Activated T-cell treated with anti-CD3 and anti-CD28 coated beads, Interleukin-2, amount 50 U/mL, for 48 hours (primary cell): Measurements from ENCODE around the gene RAB43.
"Not testable (repeated sequence)": the region's sequence is repeated elsewhere in the genome, so short reads cannot be mapped to it uniquely, and the experiment has no call there.

Experiments used
- DNase-seq, 2 experiments: peaks; one replicate each; pipeline ENCODE4 v3.0.0-alpha.2; 2020

RAB43 gene

GRCh38 chr3:129121016-129121791, 400 bp downstream of the RAB43 start:
- no peak for DNase-seq

- peak; percentile 94 for DNase-seq
Observed at GRCh38 chr3:129120254-129121004, 1.2 kb downstream of the RAB43 start.

DNA sequence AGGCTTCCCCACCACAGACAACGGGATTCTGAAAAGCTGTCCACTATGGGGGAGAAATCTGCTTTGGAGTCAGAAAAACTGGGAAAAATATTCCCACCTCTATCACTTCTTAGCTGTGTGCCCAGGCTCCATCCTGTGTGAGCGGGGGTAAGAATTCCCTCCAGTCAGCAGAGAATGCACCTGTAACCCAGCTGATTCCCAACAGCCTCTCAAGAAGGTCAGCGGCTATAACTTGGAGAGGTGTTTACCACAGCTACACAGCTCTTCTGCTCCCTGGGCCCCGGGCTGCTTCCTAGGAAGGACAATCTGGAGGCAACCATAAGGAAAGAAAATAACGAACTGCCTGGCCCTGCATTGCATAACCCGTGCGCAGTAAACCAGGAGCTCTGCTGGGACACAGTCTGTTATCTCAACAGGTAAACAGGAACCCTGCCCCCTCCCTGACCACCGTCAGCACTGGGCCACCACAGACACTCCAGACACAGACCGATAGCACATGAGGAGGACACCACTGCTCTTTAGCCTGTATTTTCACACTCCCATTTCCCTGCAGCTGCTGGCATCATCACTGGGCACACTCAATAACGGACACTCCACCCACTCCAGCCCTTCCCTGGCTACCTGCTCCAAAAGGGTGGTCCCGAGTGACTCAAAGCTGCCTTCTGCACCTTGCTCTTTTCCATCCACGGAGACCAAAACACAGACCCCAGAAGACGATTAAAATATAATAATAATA, 2.1 kb downstream of the RAB43 start:
- DNase-seq: peak; percentile 45 to 55

DNA sequence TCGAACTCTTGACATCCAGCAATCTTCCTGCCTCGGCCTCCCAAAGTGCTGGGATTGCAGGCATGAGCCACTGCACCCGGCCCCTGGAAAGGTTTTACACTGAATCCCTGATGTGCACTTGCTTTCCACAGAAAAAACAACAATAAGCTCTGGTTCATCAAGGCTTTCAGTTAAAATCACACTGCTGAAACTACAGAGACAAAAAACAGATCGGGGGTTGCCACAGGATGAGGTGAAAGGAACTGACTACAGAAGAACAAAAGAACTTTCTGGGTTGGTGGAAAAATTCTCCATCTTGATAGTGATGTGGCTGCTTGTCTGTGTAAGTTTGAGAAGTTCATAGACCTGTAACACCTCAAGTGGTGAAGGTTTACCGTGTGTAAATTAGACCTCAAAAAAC, 2.9 kb downstream of the RAB43 start:
- DNase-seq: peak in 1 of 2 experiments; percentile 48

- DNase-seq: no peak
Observed at GRCh38 chr3:129117134-129117533, 4.5 kb downstream of the RAB43 start.

DNA sequence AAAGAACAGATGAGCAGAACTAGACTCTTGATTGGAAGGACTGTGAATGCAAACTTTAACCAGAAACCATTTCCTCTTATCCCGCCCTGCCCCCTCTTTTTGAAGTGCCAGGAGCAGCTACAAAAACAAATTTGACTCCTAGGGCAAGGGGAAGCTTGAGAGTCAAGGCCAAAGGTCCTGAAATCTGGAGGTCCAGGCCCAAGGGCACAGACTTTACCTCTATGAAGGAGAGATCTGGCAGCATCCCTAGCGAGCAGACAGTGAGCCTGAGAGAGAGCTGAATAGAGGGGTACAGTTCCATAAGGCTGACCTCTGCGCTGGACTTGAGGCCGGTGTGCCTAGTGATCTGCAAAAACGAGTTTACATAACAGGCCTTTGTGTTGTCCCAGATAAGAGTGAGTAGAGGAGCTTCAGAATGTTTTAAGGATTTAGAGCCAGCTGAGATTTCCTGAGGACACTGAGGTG, 5.1 kb downstream of the RAB43 start:
- DNase-seq: no peak

- no peak for DNase-seq
Observed at GRCh38 chr3:129114455-129114854, 7.1 kb downstream of the RAB43 start.

DNA sequence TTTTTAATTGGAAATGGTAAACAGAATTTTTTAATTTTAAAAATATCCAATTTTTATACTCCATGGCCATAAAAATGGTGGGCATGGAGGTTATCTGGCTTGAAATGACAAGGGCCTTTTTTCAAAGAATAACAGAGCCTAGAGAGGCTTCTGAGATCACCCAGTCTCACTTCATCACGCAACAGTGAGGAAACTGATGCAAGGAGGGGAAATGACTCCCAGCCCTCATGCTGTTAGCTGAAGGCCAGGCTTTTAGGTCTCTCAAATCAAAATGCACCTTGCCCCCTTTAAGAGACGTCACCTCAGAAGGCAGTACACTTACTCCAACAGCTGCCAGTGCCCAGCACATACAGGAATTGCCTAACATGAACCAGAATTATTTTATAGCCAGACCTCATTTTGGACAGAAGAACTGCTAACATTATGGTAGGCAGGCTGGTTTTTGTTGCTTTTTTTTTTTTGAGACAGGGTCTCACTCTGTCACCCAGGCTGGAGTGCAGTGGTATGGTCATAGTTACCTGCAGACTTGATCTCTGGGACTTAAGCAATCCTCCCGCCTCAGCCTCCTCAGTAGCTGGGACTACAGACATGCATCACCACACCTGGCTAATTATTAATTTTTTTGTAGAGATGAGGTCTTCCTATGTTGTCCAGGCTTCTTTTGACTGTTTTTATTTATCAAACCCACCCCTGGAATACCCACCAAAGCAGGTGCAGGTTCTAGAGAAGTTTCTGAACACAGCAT, 9.1 kb downstream of the RAB43 start:
- DNase-seq: peak in 1 of 2 experiments; percentile 53

DNA sequence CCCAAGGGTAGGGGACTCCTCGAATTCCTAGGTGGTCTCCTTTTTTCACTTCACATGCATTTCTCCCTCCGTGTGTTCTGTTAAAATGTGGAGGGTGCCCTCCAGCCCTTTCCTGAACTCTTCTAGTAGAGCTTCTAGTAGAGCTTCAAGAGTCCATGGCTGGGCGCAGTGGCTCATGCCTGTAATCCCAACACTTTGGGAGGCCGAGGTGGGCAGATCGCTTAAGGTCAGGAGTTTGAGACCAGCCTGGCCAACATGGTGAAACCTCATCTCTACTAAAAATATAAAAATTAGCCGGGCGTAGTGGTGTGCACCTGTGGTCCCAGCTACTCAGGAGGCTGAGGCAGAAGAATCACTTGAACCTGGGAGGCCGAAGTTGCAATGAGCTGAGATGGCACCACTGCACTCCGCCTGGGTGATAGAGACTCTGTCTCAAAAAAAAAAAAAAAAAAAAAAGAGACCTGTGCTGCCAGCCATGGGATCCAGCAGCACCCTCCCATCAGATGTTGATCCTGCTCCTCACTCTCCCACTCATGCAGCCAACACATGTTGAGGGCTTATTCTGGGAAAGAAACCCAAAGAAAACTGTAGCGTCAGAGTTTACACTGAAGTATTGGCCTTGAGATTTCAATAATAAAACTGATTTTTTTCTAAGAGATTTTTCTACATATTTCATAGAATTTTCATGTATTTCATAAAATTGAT, 10.4 kb downstream of the RAB43 start:
- not testable (repeated sequence) for DNase-seq

DNA sequence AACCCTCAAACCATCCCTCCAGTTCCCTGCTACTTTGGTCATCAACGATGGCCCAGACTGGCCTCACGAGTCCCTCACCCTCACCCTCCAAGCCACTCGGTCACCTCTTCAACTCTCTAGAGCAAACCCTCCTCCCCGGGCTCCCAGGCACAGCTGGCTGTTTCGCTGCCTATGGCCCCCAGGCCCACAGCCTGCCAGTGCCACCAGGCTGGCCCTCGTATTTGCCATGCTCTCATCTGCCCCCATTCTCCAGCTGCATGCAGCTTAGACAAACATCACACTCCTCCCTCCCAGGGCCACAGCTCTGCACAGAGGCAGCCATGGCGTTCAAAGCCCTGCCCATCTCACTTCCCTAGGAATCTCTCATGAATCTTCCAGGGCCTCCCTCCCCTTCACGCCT, 13.8 kb downstream of the RAB43 start:
- no peak for DNase-seq

DNA sequence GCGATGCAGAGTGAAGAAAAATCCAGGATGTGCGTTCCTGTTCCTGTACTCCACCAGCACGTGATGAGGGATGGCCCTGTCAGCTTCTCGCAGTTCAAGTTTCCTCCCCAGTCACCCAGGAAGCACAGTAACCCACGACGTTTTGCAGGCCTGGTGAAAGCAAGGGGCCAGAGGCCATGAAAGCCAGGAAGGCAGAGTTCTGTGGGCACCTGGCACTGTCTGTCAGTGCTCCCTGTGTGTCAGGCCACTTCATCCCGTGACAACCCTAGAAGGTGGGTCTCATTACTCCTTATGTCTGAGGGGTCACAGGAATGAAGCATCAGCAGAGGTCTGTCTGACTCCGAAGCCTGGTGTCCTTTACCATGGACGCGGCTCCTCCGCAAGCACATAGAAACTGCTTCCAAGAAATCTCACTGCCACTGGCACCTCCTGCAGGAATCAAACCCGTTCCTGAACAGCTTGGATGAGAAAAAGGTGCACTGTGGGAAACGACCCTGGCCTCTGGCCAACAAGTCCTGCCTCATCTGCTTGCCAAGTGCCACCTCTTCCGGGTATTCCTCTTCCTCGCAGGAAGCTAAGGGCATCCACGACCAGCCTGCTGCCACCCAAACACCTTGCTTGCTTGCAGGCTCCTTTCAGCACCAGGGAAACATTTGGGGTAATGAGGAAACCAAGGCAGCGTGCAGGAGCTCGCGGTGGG, 14.6 kb downstream of the RAB43 start:
- DNase-seq: no peak

DNA sequence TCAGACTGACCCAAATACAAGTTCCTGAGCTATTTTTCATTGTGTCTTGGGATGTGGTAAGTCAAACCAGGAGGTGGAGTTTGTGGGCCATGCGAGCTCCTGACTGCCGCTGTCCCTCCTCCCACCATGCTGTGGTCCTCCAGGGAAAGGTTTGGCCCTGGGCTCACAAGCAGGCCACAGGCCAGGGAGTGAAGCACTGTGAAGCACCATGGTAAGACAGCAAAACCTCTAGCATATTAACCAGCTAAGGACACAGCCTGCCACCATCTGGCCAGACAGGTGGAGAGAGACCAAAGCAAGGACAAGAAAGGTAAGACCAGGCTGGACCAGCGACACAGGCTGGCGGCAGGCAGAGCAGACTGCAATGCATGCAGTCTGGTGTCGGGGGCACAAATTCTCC, 15.3 kb downstream of the RAB43 start:
- DNase-seq: no peak

GRCh38 chr3:129105862-129106261, 15.7 kb downstream of the RAB43 start:
- no peak for DNase-seq

DNA sequence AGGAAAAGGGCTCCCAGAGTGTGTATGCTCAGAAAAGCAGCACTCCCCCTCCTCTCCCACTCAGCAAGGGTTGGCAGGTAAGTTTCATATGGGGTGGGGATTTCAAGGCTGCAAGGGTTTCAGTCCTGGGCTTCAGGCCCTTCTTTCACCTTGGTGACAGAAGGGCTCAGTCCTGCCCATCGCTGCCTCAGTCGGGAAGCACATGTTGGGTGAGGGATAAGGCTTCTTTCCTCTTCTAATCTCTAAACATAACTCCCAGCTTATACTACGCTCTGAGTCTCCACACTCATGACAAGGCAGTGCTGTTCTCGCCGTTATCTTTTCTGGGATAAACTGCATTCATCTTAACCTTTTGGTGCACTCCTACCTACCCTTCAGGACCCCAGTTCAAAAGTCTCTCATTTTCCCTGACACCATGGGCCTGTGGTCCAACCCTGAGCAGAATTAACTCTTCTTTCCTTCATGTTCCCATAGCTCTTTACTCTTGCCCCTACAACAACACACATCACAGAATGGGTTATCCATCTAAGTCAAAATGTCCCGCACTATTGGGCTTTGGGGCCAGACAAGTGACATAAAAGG, 17.0 kb downstream of the RAB43 start:
- no peak for DNase-seq

DNA sequence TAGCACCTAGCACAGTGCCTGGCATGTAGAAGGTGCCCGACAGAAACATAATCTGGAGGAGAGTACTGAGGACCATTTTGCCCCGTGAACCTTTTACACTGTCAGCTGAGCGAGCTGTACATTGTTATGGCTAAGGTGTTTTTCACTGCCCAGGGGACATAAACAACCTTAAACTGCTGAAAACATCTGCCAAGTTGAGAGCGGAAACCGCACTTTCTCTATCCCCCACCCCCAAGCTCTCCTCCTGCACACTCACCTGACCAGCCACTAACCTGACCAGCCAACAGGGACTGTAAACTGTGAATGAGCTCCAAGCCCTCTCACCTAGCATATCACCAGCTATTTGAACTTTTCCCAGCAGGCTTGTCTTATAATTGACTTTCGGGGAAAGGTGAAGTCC, 17.6 kb downstream of the RAB43 start:
- no peak for DNase-seq

GRCh38 chr3:129103296-129103695, 18.3 kb downstream of the RAB43 start:
- no peak for DNase-seq

GRCh38 chr3:129101370-129102138, 20.1 kb downstream of the RAB43 start:
- no peak for DNase-seq

- no peak for DNase-seq
Observed at GRCh38 chr3:129100274-129100673, 21.3 kb downstream of the RAB43 start.

GRCh38 chr3:129095285-129095684, 26.3 kb downstream of the RAB43 start:
- no peak for DNase-seq

DNA sequence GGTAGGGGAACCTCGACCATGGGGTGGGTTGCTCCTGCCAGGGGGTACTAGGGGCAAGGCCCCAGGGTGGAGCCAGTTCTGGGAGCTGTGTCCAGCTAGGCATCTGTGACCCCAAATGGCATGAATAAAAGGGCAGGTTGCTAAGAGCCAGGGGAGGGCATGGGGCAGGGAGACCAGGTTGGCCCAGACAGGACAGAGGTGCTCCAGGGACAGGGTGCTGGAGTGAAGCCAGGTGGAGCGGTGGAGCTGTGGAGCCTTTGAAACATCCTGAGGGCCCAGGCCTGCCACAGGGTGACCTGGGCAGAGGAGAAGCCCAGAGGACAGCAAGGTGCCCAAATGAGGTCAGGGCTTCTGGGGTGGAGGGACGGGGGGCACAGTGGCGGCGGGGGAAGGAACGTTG, 33.3 kb downstream of the RAB43 start:
- DNase-seq: not testable (repeated sequence)
